Measurements from ENCODE around the gene CDH22. TPM values are rescaled to one million over a fixed set of nuclear protein-coding genes. Genes with fewer than 3 reads are reported as not detected.

Gene CDH22
- total RNA-seq, 2 experiments from 2014 or later, result not detected

- H3K4me1 Mint-ChIP-seq, result peaks cover 13% of the 10 kb centered on the region
- H3K27ac Mint-ChIP-seq, result no peak overlapping the region
- no peaks in the 10 kb centered on the region for H3K27me3 Mint-ChIP-seq
- H3K9me3 Mint-ChIP-seq, result no peaks in the 10 kb centered on the region
- POLR2A ChIA-PET, result no interaction called here
- DNase-seq (no peak), ATAC-seq (ENCODE audit: low read depth) (no peak)
- peaks cover 5% of the 10 kb centered on the region for H3K36me3 Mint-ChIP-seq
- no peak overlapping the region for H3K4me3 Mint-ChIP-seq
Measured at GRCh38 chr20:46350201-46350985, 42.1 kb upstream of the CDH22 start.

- Mint-ChIP-seq H3K4me3 (no peak overlapping the region), H3K4me1 (peaks cover 16% of the 10 kb centered on the region), H3K36me3 (peaks cover 5% of the 10 kb centered on the region), H3K27ac (no peak overlapping the region), H3K27me3 (no peaks in the 10 kb centered on the region), H3K9me3 (no peaks in the 10 kb centered on the region)
- no peak for DNase-seq
- POLR2A ChIA-PET, result no interaction called here
- no peak for ATAC-seq (ENCODE audit: low read depth)
Measured at GRCh38 chr20:46349742-46350056, 41.4 kb upstream of the CDH22 start.

- H3K4me1 Mint-ChIP-seq, result peaks cover 18% of the 10 kb centered on the region
- POLR2A ChIA-PET, result interaction anchor here (0.7 kb wide), 1 partner anchor 57 kb away, joined by 3 read pairs; the partner anchor contains the start of gene ELMO2
- ATAC-seq (ENCODE audit: low read depth) (peak; percentile 39), DNase-seq (peak; percentile 75)
- peaks cover 5% of the 10 kb centered on the region for H3K36me3 Mint-ChIP-seq
- H3K4me3 Mint-ChIP-seq, result no peak overlapping the region
- no peaks in the 10 kb centered on the region for H3K9me3 Mint-ChIP-seq
- H3K27me3 Mint-ChIP-seq, result no peaks in the 10 kb centered on the region
- peak overlapping the region; percentile 34 for H3K27ac Mint-ChIP-seq
Measured at GRCh38 chr20:46349035-46349741, 40.9 kb upstream of the CDH22 start.

GRCh38 chr20:46347841-46348803, 39.8 kb upstream of the CDH22 start:
- Mint-ChIP-seq H3K4me3 (no peak overlapping the region), H3K27ac (no peak overlapping the region), H3K27me3 (peaks cover 1% of the 10 kb centered on the region), H3K9me3 (no peaks in the 10 kb centered on the region), H3K4me1 (peaks cover 22% of the 10 kb centered on the region), H3K36me3 (peaks cover 4% of the 10 kb centered on the region)
- POLR2A ChIA-PET, result interaction anchor here (0.6 kb wide), 1 partner anchor 1293 kb away, joined by 4 read pairs; no protein-coding TSS in a partner anchor
- no peak for ATAC-seq (ENCODE audit: low read depth)
- no peak for DNase-seq

- POLR2A ChIA-PET, result no interaction called here
- Mint-ChIP-seq H3K36me3 (peaks cover 4% of the 10 kb centered on the region), H3K9me3 (no peaks in the 10 kb centered on the region), H3K4me3 (no peak overlapping the region), H3K4me1 (peaks cover 25% of the 10 kb centered on the region), H3K27me3 (peaks cover 10% of the 10 kb centered on the region), H3K27ac (no peak overlapping the region)
- ATAC-seq (ENCODE audit: low read depth), result no peak
- DNase-seq, result no peak
Measured at GRCh38 chr20:46346770-46347169, 38.5 kb upstream of the CDH22 start.

- Mint-ChIP-seq H3K27me3 (peaks cover 13% of the 10 kb centered on the region), H3K4me1 (peaks cover 16% of the 10 kb centered on the region), H3K9me3 (no peaks in the 10 kb centered on the region), H3K4me3 (no peak overlapping the region), H3K36me3 (peaks cover 1% of the 10 kb centered on the region), H3K27ac (no peak overlapping the region)
- POLR2A ChIA-PET, result no interaction called here
- no peak for ATAC-seq (ENCODE audit: low read depth)
- no peak for DNase-seq
Measured at GRCh38 chr20:46344488-46345162, 36.3 kb upstream of the CDH22 start.

GRCh38 chr20:46343975-46344357, 35.7 kb upstream of the CDH22 start:
- Mint-ChIP-seq H3K27ac (no peak overlapping the region), H3K27me3 (peaks cover 20% of the 10 kb centered on the region), H3K36me3 (peaks cover 1% of the 10 kb centered on the region), H3K4me3 (no peak overlapping the region), H3K4me1 (peaks cover 13% of the 10 kb centered on the region), H3K9me3 (no peaks in the 10 kb centered on the region)
- DNase-seq (no peak), ATAC-seq (ENCODE audit: low read depth) (no peak)
- POLR2A ChIA-PET, result no interaction called here

GRCh38 chr20:46343348-46343974, 35.2 kb upstream of the CDH22 start:
- DNase-seq, result no peak
- Mint-ChIP-seq H3K4me1 (peaks cover 13% of the 10 kb centered on the region), H3K9me3 (no peaks in the 10 kb centered on the region), H3K4me3 (peak overlapping the region; percentile 40), H3K36me3 (peaks cover 1% of the 10 kb centered on the region), H3K27me3 (peaks cover 23% of the 10 kb centered on the region), H3K27ac (no peak overlapping the region)
- ATAC-seq (ENCODE audit: low read depth), result no peak
- POLR2A ChIA-PET, result interaction anchor here (0.9 kb wide), 1 partner anchor 10 kb away, joined by 3 read pairs; no protein-coding TSS in a partner anchor

GRCh38 chr20:46342451-46343347, 34.4 kb upstream of the CDH22 start:
- H3K4me3 Mint-ChIP-seq, result peak overlapping the region; percentile 40
- no peak for ATAC-seq (ENCODE audit: low read depth)
- POLR2A ChIA-PET, result interaction anchor here (0.9 kb wide), 1 partner anchor 10 kb away, joined by 3 read pairs; no protein-coding TSS in a partner anchor
- DNase-seq, result no peak
- peaks cover 23% of the 10 kb centered on the region for H3K27me3 Mint-ChIP-seq
- H3K9me3 Mint-ChIP-seq, result no peaks in the 10 kb centered on the region
- peaks cover 13% of the 10 kb centered on the region for H3K4me1 Mint-ChIP-seq
- H3K36me3 Mint-ChIP-seq, result peaks cover 1% of the 10 kb centered on the region
- H3K27ac Mint-ChIP-seq, result no peak overlapping the region

- H3K27me3 Mint-ChIP-seq, result peaks cover 25% of the 10 kb centered on the region
- peaks cover 13% of the 10 kb centered on the region for H3K4me1 Mint-ChIP-seq
- no peak overlapping the region for H3K4me3 Mint-ChIP-seq
- no peak for ATAC-seq (ENCODE audit: low read depth)
- peaks cover 1% of the 10 kb centered on the region for H3K36me3 Mint-ChIP-seq
- POLR2A ChIA-PET, result no interaction called here
- no peaks in the 10 kb centered on the region for H3K9me3 Mint-ChIP-seq
- no peak for DNase-seq
- H3K27ac Mint-ChIP-seq, result no peak overlapping the region
Measured at GRCh38 chr20:46342010-46342378, 33.7 kb upstream of the CDH22 start.

GRCh38 chr20:46341074-46342009, 33.0 kb upstream of the CDH22 start:
- no peak overlapping the region for H3K27ac Mint-ChIP-seq
- peaks cover 13% of the 10 kb centered on the region for H3K4me1 Mint-ChIP-seq
- DNase-seq (no peak), ATAC-seq (ENCODE audit: low read depth) (no peak)
- no peaks in the 10 kb centered on the region for H3K36me3 Mint-ChIP-seq
- no peak overlapping the region for H3K4me3 Mint-ChIP-seq
- POLR2A ChIA-PET, result no interaction called here
- H3K9me3 Mint-ChIP-seq, result no peaks in the 10 kb centered on the region
- peaks cover 25% of the 10 kb centered on the region for H3K27me3 Mint-ChIP-seq
